PFSK-1 (cell line): ENCODE results near the gene PTPRN2.

ENCODE experiments used
- FOXP2 ChIP-seq: optimal IDR thresholded peaks from 2 replicates; pipeline ENCODE3; 2011; ENCODE audit warnings: borderline replicate concordance, control low read depth, inconsistent platforms; ENCODE audit not compliant: insufficient read depth; ENCODE audit errors: extremely low read length, extremely low read depth
- POLR2AphosphoS5 ChIP-seq: IDR thresholded peaks from 2 replicates; pipeline ENCODE4 v1.6.1; 2012; ENCODE audit warnings: low read depth, mild to moderate bottlenecking, control low read depth, low read length, moderate library complexity
- SIN3A ChIP-seq: IDR thresholded peaks from 2 replicates; pipeline ENCODE4 v1.6.1; 2012; ENCODE audit warnings: mild to moderate bottlenecking, low read length, moderate library complexity, borderline replicate concordance; ENCODE audit not compliant: insufficient read depth
- TAF1 ChIP-seq: IDR thresholded peaks from 2 replicates; pipeline ENCODE4 v1.6.1; 2012; ENCODE audit warnings: low read length, control low read depth, borderline replicate concordance; ENCODE audit not compliant: insufficient read depth
- TF ChIP-seq, protein P1 (sequence below), 2 experiments: IDR thresholded peaks; 2 replicates each; pipeline versions ENCODE4 v1.6.1 to v1.8.0; 2011 to 2012; ENCODE audit warnings: low read depth in 2 of 2, low read length in 2 of 2, control low read depth in 1 of 2, inconsistent platforms in 1 of 2, mild to moderate bottlenecking in 1 of 2, moderate library complexity in 1 of 2; ENCODE audit not compliant: insufficient read depth in 1 of 2

Gene PTPRN2

GRCh38 chr7:157505646-157506045 lies 1082.0 kb downstream of the PTPRN2 start:
- TF ChIP-seq FOXP2 (no peak), SIN3A (no peak), POLR2AphosphoS5 (no peak), TAF1 (no peak)
- TF ChIP-seq, protein P1, sequence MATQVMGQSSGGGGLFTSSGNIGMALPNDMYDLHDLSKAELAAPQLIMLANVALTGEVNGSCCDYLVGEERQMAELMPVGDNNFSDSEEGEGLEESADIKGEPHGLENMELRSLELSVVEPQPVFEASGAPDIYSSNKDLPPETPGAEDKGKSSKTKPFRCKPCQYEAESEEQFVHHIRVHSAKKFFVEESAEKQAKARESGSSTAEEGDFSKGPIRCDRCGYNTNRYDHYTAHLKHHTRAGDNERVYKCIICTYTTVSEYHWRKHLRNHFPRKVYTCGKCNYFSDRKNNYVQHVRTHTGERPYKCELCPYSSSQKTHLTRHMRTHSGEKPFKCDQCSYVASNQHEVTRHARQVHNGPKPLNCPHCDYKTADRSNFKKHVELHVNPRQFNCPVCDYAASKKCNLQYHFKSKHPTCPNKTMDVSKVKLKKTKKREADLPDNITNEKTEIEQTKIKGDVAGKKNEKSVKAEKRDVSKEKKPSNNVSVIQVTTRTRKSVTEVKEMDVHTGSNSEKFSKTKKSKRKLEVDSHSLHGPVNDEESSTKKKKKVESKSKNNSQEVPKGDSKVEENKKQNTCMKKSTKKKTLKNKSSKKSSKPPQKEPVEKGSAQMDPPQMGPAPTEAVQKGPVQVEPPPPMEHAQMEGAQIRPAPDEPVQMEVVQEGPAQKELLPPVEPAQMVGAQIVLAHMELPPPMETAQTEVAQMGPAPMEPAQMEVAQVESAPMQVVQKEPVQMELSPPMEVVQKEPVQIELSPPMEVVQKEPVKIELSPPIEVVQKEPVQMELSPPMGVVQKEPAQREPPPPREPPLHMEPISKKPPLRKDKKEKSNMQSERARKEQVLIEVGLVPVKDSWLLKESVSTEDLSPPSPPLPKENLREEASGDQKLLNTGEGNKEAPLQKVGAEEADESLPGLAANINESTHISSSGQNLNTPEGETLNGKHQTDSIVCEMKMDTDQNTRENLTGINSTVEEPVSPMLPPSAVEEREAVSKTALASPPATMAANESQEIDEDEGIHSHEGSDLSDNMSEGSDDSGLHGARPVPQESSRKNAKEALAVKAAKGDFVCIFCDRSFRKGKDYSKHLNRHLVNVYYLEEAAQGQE (IDR thresholded peaks at IDR 0.05; ENCODE audit: insufficient read depth in 1 of 2, low read depth in 2 of 2, low read length in 2 of 2): no peak

DNA sequence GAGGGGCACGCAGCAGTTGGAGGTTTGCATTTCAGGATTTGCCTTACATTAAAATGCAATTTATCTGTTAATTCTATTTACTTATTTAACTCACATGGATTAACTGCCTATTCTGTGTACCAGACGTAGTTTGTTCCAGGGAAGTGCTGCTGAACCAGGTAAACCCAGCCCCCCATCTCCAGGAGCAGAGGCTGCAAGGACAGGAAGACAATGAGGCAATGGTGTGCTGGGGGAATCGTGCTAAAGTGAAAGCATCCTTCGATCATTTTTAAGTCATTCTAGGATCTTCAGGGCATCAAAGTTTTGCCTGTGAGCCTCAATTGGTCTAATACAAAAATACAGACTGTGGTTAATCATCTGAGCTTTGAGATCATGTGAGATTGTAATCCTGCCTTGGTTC lies 1084.4 kb downstream of the PTPRN2 start:
- TF ChIP-seq SIN3A: no peak
- TF ChIP-seq, protein P1 (IDR thresholded peaks at IDR 0.05; ENCODE audit: insufficient read depth in 1 of 2, low read depth in 2 of 2, low read length in 2 of 2): no peak
- no peak for TF ChIP-seq TAF1
- no peak for TF ChIP-seq POLR2AphosphoS5

DNA sequence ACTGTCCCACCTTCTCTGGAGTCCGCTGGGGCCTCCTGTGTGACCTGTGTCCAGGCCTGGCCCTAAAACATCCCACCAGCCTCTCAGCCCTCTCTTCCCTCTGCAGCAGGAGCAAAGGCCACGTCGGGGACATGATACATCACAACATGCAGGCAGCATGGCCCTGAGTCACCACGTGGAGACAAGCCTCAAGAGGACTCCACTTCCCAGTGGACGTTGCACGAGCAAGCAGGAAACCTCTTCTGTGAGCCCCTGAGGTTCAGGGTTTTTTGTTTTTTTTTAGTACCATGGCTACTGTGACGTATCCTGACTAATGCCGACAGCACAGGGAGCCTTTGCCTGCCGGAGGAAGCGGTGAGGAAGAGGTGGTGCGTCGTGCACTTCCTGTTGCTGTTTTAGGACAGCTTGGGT lies 1084.9 kb downstream of the PTPRN2 start:
- TF ChIP-seq, protein P1 (IDR thresholded peaks at IDR 0.05; ENCODE audit: insufficient read depth in 1 of 2, low read depth in 2 of 2, low read length in 2 of 2): no peak
- TF ChIP-seq POLR2AphosphoS5: no peak
- TF ChIP-seq SIN3A: no peak
- no peak for TF ChIP-seq TAF1
- TF ChIP-seq FOXP2: no peak

DNA sequence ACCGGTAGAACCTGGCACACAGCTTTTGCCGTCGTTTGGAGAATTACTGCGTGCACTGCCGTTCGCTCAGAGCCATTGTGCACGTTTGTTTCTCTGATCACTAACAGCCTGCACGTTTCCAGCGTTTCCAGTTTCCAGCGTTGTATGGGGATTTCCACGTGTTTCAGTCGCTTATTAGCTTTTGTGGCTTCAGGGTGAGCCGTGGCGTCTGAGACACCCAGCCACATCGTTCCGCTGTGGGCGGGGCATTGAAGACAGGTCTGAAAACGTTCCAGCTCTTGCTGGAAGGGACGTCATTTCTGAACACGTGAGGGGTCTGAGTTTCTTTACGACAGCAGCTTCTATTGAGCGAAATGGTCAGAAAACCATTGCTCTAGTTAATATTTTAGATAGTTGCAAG lies 1086.0 kb downstream of the PTPRN2 start:
- TF ChIP-seq FOXP2: no peak
- no peak for TF ChIP-seq SIN3A
- TF ChIP-seq TAF1: no peak
- no peak for TF ChIP-seq POLR2AphosphoS5
- TF ChIP-seq, protein P1 (IDR thresholded peaks at IDR 0.05; ENCODE audit: insufficient read depth in 1 of 2, low read depth in 2 of 2, low read length in 2 of 2): no peak
